B cell (primary cell): Measurements from ENCODE around the gene MYH14. TPM values are rescaled to one million over a fixed set of nuclear protein-coding genes. Genes with fewer than 3 reads are reported as not detected.
A peak's percentile ranks its signal among the peaks of the same experiment; 100 is the strongest.

Source experiments
- ATAC-seq: fragments of 200-7000 bp; cut with Tn5 transposase; one replicate; pipeline ENCODE4 v1.10.0; 2021; ENCODE audit warnings: low read depth, mild to moderate bottlenecking, moderate number of reproducible peaks, moderate library complexity
- CTCF ChIA-PET: fragments of 350-600 bp; sonication (Branson Sonifier 250); formaldehyde crosslinking; loops from one replicate; lab custom pipeline; 2021; ENCODE audit warnings: antibody characterized with exemption, inconsistent platforms; lab: Charles Lee
- POLR2A ChIA-PET: fragments of 350-600 bp; sonication (Branson Sonifier 250); formaldehyde crosslinking; loops from one replicate; lab custom pipeline; 2021; ENCODE audit warnings: antibody characterized with exemption; lab: Charles Lee
- DNase-seq: peaks from one replicate; pipeline ENCODE4 v3.0.0; 2013
- H2AFZ ChIP-seq: 2 replicates; pipeline ENCODE4 v1.6.1; 2012; ENCODE audit warnings: mild to moderate bottlenecking, low read depth, low read length; ENCODE audit not compliant: insufficient read depth, poor library complexity, severe bottlenecking
- H3K27ac ChIP-seq, 2 donors: 1 replicate in 1 of 2; 2 replicates in 1 of 2; pipeline ENCODE4 v1.5.1; 2012 to 2013; ENCODE audit warnings: low read length in 2 of 2, mild to moderate bottlenecking in 2 of 2, moderate library complexity in 1 of 2
- H3K27me3 ChIP-seq, 4 experiments: fragments of 200-600 bp in 1 of 4; sonication (generic) in 1 of 4; replicated peaks in 1 of 4; 1 replicate in 2 of 4; 2 replicates in 2 of 4; pipeline versions ENCODE4 v1.6.1 to v1.7.0; 2013 to 2016; ENCODE audit warnings: low read length in 3 of 4, mild to moderate bottlenecking in 2 of 4, mixed read lengths in 1 of 4, moderate library complexity in 1 of 4; ENCODE audit not compliant: insufficient read depth in 4 of 4, control insufficient read depth in 3 of 4; ENCODE audit errors: control extremely low read depth in 1 of 4
- H3K36me3 ChIP-seq, 2 experiments: replicated peaks in 1 of 2; 1 replicate in 1 of 2; 2 replicates in 1 of 2; pipeline versions ENCODE4 v1.6.1 to v1.7.1; 2013; ENCODE audit warnings: low read length in 1 of 2; ENCODE audit not compliant: insufficient read depth in 2 of 2, control insufficient read depth in 1 of 2; ENCODE audit errors: control extremely low read depth in 1 of 2, extremely low read depth in 1 of 2
- H3K4me1 ChIP-seq, 2 donors: fragments of 200-600 bp in 1 of 2; sonication (generic) in 1 of 2; 1 replicate in 1 of 2; 2 replicates in 1 of 2; pipeline versions ENCODE4 v1.5.1 to v1.6.1; 2013 to 2017; ENCODE audit warnings: low read length in 2 of 2; ENCODE audit not compliant: control insufficient read depth in 2 of 2, insufficient read depth in 2 of 2
- H3K4me2 ChIP-seq: replicated peaks from 2 replicates; pipeline ENCODE3; 2012; ENCODE audit warnings: mild to moderate bottlenecking, low read depth, low read length; ENCODE audit not compliant: poor library complexity, severe bottlenecking
- H3K4me3 ChIP-seq, 5 experiments: fragments of 200-600 bp in 1 of 5; sonication (generic) in 1 of 5; 1 replicate in 3 of 5; 2 replicates in 2 of 5; pipeline versions ENCODE4 v1.5.1 to v1.7.0; 2011 to 2016; ENCODE audit warnings: low read length in 4 of 5, mild to moderate bottlenecking in 4 of 5, low read depth in 2 of 5, control low read depth in 1 of 5, moderate library complexity in 1 of 5; ENCODE audit not compliant: insufficient read depth in 1 of 5; ENCODE audit errors: control extremely low read depth in 1 of 5, extremely low read depth in 1 of 5
- H3K79me2 ChIP-seq: fragments of 200-600 bp; sonication (generic); one replicate; pipeline ENCODE4 v1.6.0; 2016; ENCODE audit warnings: low read length; ENCODE audit not compliant: control insufficient read depth, insufficient read depth
- H3K9ac ChIP-seq: fragments of 200-600 bp; sonication (generic); 2 replicates; pipeline ENCODE4 v1.6.1; 2017; ENCODE audit warnings: mild to moderate bottlenecking, low read length, moderate library complexity
- H3K9me3 ChIP-seq, 3 donors: one replicate each; pipeline versions ENCODE4 v1.6.1 to v1.7.1; 2013; ENCODE audit warnings: low read length in 2 of 3; ENCODE audit not compliant: control insufficient read depth in 2 of 3, insufficient read depth in 1 of 3; ENCODE audit errors: control extremely low read depth in 1 of 3
- H4K20me1 ChIP-seq: 2 replicates; pipeline ENCODE4 v1.6.0; 2012; ENCODE audit warnings: mild to moderate bottlenecking, low read length; ENCODE audit not compliant: insufficient read depth, control insufficient read depth, poor library complexity, severe bottlenecking
- H3K27ac Mint-ChIP-seq: one replicate; pipeline ENCODE4 v1.8.0; 2021; ENCODE audit warnings: mixed read lengths
- H3K27me3 Mint-ChIP-seq: one replicate; pipeline ENCODE4 v1.8.0; 2021; ENCODE audit warnings: mixed read lengths
- H3K4me1 Mint-ChIP-seq: one replicate; pipeline ENCODE4 v1.8.0; 2021; ENCODE audit warnings: mixed read lengths
- H3K4me3 Mint-ChIP-seq: one replicate; pipeline ENCODE4 v1.8.0; 2021; ENCODE audit warnings: mixed read lengths
- H3K9me3 Mint-ChIP-seq: one replicate; pipeline ENCODE4 v1.8.0; 2022; ENCODE audit warnings: mixed read lengths; ENCODE audit not compliant: insufficient read depth
- CTCF ChIP-seq: fragments of 200-600 bp; IDR thresholded peaks from one replicate; pipeline ENCODE4 v1.8.0; 2022; ENCODE audit warnings: antibody characterized with exemption, mild to moderate bottlenecking
- EZH2 ChIP-seq: IDR thresholded peaks from 2 replicates; pipeline ENCODE4 v1.6.1; 2012; ENCODE audit warnings: borderline replicate concordance, low read depth, mild to moderate bottlenecking, moderate library complexity, low read length; ENCODE audit not compliant: insufficient read depth, poor library complexity, severe bottlenecking
- WGBS: methylation state at CpG from one replicate; pipeline ENCODE4 v1.1.5; 2013; ENCODE audit warnings: missing lambda C conversion rate; ENCODE audit not compliant: insufficient coverage; 5-methylcytosine and 5-hydroxymethylcytosine counted together
- intact Hi-C: fragments of 100-400 bp; cut with micrococcal nuclease; formaldehyde crosslinking; loops from one replicate; pipeline ENCODE4 v1.10.0; 2022
- polyA plus RNA-seq: library from polyadenylated mRNA; depleted of rRNA; stranded (reverse); fragments of >200 nt; gene quantifications from 2 replicates; pipeline ENCODE4 v1.2.3, GENCODE V29; 2012
- total RNA-seq, 2 donors: library from RNA; stranded (reverse); fragments of 120-200 nt in 1 of 2; gene quantifications; 1 replicate in 1 of 2; 2 replicates in 1 of 2; pipeline versions ENCODE4 v1.2.3 to v1.2.4, GENCODE V29; 2013 to 2022

Gene MYH14
- total and polyA plus RNA-seq, 2 donors (not counting 1 experiment from before 2014, with no cell fraction given): not detected

DNA sequence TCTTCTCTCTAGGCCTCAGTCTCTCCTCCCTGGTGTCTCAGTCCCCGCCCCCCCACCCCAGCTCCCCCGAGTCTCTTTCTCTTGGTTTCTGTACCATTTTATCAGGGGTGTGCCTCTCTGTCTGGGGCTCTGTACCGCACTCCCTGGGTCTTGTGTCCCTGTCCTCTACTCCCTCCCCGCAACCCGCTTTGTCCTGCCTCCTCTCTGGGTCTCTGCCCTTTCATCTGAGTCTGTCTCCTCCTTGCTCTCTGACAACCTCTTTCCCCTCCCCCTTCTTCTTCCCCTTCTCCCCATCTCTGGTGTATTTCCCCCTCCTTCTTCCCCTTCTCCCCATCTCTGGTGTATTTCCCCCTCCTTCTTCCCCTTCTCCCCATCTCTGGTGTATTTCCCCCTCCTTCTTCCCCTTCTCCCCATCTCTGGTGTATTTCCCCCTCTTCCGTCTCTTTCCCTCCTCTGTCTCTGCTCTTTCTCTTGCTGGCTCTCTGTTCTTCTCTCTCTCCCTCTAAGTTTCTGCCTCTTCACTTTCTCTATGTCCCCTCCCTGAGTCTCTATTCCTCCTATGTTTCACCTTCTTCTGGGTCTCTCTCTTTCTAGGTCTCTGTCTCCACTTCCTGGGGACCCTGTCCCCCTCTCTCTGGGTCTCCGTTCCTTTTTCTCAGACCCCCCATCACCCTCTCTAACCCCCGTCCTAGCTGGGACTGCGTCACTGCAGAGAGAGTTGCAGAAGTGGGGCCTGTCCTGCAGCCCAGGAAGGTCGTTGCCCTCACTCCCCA lies 128.0 kb downstream of the MYH14 start:
- Histone ChIP-seq H3K79me2 (peaks cover 31% of the 10 kb centered on the region), H3K36me3 (peaks cover 0 to 25% of the 10 kb centered on the region in 2 experiments), H3K4me2 (peak overlapping the region; percentile 82), H3K4me3 (peak overlapping the region in 4 of 5 experiments; percentile 39 to 71 (median 54)), H3K9ac (peak overlapping the region; percentile 54), H3K9me3 (peaks cover 0 to 42% (median 0%) of the 10 kb centered on the region in 3 donors), H4K20me1 (peaks cover 55% of the 10 kb centered on the region), H3K27me3 (peaks cover 0 to 9% (median 2%) of the 10 kb centered on the region in 4 experiments), H3K27ac (peak overlapping the region; percentile 47 to 51), H3K4me1 (peaks cover 63 to 89% of the 10 kb centered on the region in 2 donors), H2AFZ (peak overlapping the region; percentile 5)
- H3K4me3 Mint-ChIP-seq: peak overlapping the region; percentile 87
- intact Hi-C loops: no loop called here
- H3K27ac Mint-ChIP-seq: peak overlapping the region; percentile 94
- CTCF ChIA-PET: interaction anchor here (3.9 kb wide), 1 partner anchor 10 kb away, joined by 45 read pairs; no protein-coding TSS in a partner anchor
- DNase-seq (peak; percentile 50), ATAC-seq (no peak)
- H3K27me3 Mint-ChIP-seq: peaks cover 12% of the 10 kb centered on the region
- no peak for TF ChIP-seq CTCF
- no peak for TF ChIP-seq EZH2
- H3K9me3 Mint-ChIP-seq: peaks cover 4% of the 10 kb centered on the region
- H3K4me1 Mint-ChIP-seq: peaks cover 82% of the 10 kb centered on the region
- WGBS: 15% methylated on average over 8 of the region's 10 CpGs
- POLR2A ChIA-PET: interaction anchor here (0.6 to 7.1 kb wide), 4 partner anchors 13 to 1034 kb away, joined by 5 to 122 read pairs (median 24); no protein-coding TSS in a partner anchor

DNA sequence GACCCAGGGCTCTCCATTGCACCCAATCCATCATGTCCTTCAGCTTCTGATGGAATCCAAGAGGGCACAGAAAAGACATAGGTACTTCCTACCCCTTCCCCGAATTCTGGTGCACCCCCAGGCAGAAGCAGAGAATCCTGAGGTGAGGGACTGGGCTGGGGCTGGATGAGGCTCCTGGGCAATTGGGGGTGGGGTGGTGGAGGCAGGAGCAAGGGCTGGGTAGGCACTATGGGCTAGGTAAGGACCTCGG lies 128.5 kb downstream of the MYH14 start:
- H3K4me3 Mint-ChIP-seq: peak overlapping the region; percentile 87
- TF ChIP-seq EZH2 (no peak), CTCF (no peak)
- peak overlapping the region; percentile 54 for H3K9ac ChIP-seq
- peaks cover 4% of the 10 kb centered on the region for H3K9me3 Mint-ChIP-seq
- H3K79me2 ChIP-seq: peaks cover 34% of the 10 kb centered on the region
- POLR2A ChIA-PET: interaction anchor here (0.6 to 7.1 kb wide), 3 partner anchors 13 to 113 kb away, joined by 5 to 122 read pairs (median 33); no protein-coding TSS in a partner anchor
- CTCF ChIA-PET: interaction anchor here (1.5 to 5.0 kb wide), 2 partner anchors 26 to 129 kb away, joined by 4 to 28 read pairs; no protein-coding TSS in a partner anchor
- H3K27me3 Mint-ChIP-seq: peaks cover 8% of the 10 kb centered on the region
- peak overlapping the region in 3 of 5 experiments; percentile 47 to 71 (median 60) for H3K4me3 ChIP-seq
- peaks cover 58 to 89% of the 10 kb centered on the region in 2 donors for H3K4me1 ChIP-seq
- no peak overlapping the region for H2AFZ ChIP-seq
- ATAC-seq: no peak
- H3K4me1 Mint-ChIP-seq: peaks cover 81% of the 10 kb centered on the region
- H3K27me3 ChIP-seq: peaks cover 0 to 9% (median 2%) of the 10 kb centered on the region in 4 experiments
- no CpG with 5 or more reads among the region's 2 CpGs for WGBS
- H3K36me3 ChIP-seq: peaks cover 0 to 30% of the 10 kb centered on the region in 2 experiments
- H3K9me3 ChIP-seq: peaks cover 0 to 40% (median 0%) of the 10 kb centered on the region in 3 donors
- peak overlapping the region; percentile 49 to 68 for H3K27ac ChIP-seq
- H3K4me2 ChIP-seq: peak overlapping the region; percentile 82
- no peak for DNase-seq
- intact Hi-C loops: no loop called here
- H4K20me1 ChIP-seq: peaks cover 55% of the 10 kb centered on the region
- H3K27ac Mint-ChIP-seq: peak overlapping the region; percentile 94
